ENCODE data around the gene ZSCAN5B.
"Not testable (repeated sequence)": the region's sequence is repeated elsewhere in the genome, so short reads cannot be mapped to it uniquely, and the experiment has no call there.

ZSCAN5B gene

DNA sequence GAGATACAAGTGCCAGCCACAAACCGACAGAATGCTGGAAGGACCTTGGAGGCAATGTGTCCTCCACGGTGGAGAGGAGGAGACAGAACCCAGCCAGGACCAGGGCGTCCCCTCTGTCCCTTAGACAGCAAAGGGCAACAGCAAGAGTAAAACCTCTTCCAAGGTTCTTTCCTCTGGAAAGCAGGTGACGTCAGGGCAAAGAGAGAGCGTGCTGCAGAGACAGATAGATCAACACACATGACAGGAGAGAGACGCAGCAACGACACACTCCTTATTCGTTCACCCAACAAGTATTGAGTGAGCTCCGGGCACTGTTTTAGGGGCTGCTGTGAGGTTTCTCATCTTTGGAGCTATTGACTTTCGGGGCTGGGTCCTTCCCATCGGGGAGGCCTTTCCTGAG, 23.0 kb downstream of the ZSCAN5B start:
- no peak for DNase-seq

GRCh38 chr19:56174086-56174485, 23.5 kb downstream of the ZSCAN5B start:
- DNase-seq: no peak

DNA sequence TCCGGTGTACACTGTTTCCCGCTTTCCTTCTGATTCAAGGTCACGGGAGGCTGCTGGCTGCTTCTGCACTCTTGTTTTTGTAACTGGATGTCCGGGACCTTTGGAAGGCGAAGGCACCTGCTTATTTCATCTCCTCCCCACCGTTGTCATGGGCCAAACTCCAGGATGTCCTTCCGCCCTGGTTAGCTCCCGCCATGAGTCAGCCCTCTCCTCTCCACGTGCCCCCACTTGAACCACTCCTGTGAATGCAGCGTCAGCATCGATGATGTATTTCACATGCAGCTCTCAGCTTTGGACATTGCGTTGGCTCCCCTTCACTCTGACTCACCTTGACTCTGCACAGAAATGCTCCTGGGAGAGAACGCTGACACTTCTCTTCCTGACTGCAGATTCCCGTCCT, 27.3 kb downstream of the ZSCAN5B start:
- DNase-seq: no peak

GRCh38 chr19:56167064-56167578, 30.5 kb downstream of the ZSCAN5B start:
- DNase-seq: peak; percentile 61

- no peak for DNase-seq
These were observed 34.5 kb downstream of the ZSCAN5B start for GRCh38 chr19:56163097-56163496.

- peak; percentile 55 for DNase-seq
These were observed 35.3 kb downstream of the ZSCAN5B start for GRCh38 chr19:56162258-56162657.

GRCh38 chr19:56161534-56161933, 36.0 kb downstream of the ZSCAN5B start:
- no peak for DNase-seq

GRCh38 chr19:56159622-56160271, 37.8 kb downstream of the ZSCAN5B start:
- DNase-seq: no peak

DNA sequence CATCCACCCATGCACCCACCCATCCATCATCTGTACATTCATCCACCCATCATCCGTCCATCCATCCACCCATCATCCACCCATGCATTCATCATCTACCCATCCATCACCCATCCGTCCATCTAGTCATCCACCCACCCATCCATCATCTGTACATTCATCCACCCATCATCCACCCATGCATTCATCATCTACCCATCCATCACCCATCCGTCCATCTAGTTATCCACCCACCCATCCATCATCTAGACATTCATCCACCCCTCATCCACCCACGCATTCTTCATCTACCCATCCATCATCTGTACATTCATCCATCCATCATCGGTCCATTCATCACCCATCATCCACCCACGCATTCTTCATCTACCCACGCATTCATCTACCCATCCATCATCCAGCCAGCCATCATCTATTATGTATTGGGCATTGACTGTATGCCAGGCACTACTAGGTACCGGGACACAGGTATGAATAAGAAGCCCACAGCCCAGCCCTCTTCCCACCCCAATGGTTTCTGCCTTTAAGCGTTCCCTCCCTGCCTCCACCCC, 38.5 kb downstream of the ZSCAN5B start:
- no peak for DNase-seq

DNA sequence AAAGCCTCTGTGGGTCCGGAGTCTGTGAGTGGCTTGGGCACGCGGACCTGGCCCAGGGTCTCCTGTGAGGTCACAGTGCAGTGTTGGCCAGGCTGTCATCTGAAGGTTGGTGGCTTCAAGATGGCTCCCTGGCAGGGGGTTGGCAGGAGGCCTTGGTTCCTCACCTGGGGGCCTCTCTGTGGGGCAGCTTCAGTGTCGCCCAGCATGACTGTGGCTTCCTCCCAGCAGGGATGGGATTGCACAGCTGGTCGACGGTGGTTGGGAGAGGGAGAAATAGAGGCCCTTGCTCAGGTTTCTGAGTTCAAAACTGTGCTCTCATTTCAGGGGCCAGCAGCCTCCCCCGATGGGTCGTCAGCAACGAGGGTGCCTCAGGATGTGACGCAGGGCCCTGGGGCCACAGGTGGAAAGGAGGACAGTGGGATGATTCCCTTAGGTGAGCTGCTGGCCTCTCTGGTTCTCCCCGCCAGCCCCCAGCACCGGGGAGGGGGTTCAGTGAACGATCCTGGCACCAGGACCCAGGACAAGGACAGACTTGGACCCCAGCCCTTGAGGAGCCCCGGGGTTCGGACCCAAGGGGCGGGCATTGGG, 39.3 kb downstream of the ZSCAN5B start:
- no peak for DNase-seq

GRCh38 chr19:56156768-56157167, 40.8 kb downstream of the ZSCAN5B start:
- DNase-seq: no peak

DNA sequence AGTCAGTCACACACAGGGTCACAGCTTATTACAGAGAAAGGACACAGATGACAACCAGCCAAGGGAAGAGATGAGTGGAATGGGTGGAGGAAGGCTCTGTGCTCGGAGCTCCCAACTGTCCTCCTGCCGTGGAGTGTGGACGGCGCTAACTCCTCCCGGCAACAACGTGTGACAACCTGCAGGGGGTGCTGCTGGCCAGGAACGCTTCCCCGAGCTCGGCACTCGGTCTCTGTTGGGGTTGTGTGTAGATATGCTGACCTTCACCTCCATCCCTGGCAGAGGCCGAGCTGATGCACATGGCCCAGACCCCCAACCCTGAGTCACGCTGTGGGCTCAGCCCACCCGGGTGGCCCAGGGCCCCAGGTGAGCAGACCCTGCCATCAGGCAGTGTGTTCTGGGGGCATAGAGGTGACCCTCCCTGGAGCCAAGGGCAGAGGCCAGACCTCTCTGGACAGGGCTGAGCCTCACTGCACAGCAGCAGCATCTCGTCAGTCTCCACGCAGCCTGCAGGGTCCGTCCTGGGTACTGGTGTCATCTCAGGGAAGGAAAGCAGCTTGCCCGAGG, 42.4 kb downstream of the ZSCAN5B start:
- DNase-seq: peak; percentile 48

GRCh38 chr19:56153507-56153906, 44.1 kb downstream of the ZSCAN5B start:
- no peak for DNase-seq

DNA sequence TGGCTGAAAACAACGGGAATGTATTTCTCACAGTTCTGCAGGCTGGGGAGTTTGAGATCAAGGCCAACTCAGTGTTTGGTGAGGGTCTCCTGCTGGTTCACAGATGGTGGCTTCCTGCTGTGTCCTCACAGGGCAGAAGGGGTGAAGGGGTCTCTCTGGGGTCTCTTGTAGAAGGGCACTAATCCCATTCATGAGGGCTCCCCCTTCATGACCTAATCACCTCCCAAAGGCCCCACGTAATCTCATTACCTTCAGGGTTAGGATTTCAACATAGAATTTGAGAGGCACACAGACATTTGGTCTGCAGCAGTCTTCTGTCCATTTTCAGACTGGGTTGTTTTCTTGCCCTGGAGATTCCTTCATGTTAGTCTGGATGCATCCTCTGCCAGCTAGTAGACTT, 44.9 kb downstream of the ZSCAN5B start:
- no peak for DNase-seq

DNA sequence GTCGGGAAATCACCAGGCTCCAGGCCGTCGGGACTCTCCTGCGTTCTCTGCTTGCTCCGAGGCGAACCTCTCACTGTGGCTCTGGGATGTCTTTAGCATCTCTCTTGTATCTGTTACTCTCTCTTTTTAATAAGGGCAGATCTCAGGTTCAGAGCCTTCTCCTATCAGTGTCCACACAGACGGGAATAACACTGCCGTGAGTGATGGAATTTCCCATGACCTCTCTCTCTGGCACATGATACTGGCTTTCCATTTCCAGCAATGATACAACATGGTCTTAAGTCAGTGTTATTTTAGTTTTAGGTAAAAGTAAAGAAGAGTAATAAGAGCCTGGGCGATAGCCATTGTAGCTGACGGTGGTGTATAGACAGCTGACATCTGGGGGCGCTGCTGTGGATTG, 47.2 kb downstream of the ZSCAN5B start:
- DNase-seq: no peak

DNA sequence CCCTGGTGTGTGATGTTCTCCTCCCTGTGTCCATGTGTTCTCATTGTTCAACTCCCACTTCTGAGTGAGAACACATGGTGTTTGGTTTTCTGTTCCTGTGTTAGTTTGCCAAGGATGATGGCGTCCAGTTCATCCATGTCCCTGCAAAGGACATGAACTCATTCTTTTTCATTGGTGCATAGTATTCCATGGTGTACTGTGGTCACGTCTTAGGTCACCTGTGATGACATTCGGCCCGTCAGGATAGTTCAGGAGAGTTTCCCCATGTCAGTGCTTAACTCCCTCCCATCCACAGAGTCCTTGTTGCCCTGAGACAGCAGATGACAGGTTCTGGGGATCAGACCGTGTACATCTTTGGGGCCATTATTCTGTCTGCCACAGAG, 47.9 kb downstream of the ZSCAN5B start:
- DNase-seq: no peak

- DNase-seq: not testable (repeated sequence)
These were observed 48.5 kb downstream of the ZSCAN5B start for GRCh38 chr19:56148955-56149655.

DNA sequence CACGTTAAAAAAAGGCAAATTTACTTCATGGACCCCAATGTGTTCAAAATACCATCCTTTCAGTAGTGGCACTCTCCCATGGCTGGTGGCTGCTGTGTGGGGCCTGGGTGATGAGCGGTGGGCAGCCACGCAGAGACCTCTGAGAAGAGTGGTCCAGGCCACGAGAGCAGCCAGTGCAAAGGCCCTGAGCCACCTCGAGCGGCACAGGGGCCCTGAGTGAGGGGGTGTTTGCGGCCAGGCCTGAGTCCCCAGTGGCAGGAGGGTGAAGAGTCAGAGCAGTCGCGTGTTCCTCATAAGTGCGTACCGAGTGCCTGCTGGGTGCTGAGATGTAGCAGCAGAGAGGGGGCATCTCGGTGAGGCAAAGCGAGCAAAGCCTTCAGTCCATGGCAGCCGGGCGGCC, 49.5 kb downstream of the ZSCAN5B start:
- no peak for DNase-seq

DNA sequence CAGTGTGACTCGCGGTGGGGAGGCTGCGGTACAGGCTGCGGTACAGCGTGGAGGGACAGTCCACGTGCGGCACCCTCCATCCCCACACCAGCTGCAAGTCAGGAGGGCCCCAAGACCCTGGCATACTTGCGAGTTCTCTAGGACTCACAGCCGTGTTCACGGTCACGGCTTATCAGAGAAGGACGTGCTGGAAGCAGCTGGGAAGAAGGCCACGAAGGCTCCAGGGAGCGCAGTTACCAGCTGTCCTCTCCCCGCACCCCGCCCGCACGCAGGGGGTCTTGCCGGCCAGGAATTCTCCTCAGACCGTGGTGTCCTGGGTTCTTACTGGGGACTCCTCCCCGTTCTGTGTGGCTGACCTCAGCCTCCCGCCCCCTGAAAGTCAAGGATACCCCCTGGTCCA, 50.3 kb downstream of the ZSCAN5B start:
- DNase-seq: no peak

- no peak for DNase-seq
These were observed 50.7 kb downstream of the ZSCAN5B start for GRCh38 chr19:56146904-56147303.

DNA sequence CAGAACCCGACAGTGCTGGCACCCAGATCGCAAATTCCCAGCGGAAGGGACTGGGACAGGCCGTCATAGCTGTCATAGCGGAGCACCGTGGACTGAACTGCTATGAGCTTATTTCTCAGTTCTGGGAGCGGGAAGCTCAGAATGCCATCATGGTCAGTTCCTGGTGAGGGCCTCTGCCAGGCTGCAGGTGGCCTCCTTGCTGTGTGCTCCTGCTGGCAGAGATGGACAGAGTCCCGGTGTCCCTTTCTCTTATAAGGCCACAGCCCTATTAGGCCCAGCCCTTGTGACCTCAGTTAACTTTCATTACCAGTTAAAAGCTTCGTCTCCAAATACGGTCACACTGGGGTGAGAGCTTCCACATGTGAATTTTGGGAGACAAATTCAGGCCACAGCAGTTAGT, 51.9 kb downstream of the ZSCAN5B start:
- no peak for DNase-seq

GRCh38 chr19:56144831-56145230, 52.8 kb downstream of the ZSCAN5B start:
- no peak for DNase-seq

DNA sequence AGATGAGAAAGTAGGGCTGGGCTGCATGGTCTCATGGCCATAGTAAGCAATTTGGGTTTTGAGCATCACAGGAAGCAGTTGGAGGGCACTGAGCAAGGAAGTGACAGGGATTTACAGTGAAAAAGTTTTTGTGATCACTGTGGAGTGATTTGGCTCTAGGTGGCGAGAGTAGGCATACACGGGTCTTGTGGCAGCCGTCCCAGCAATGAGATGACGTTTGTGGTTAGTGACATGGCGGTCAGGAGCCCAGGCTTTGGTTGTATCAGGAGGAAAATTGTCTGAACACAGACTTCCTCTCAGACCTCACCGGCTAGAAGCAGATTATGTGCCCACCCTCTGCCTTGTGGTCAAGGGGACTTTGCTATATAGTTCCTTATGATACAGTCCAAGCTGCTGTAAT, 53.2 kb downstream of the ZSCAN5B start:
- DNase-seq: peak; percentile 84

All from hematopoietic multipotent progenitor cell treated with erythropoietin and hydrocortisone succinate and interleukin-3 and kit ligand, for 6 days (in vitro differentiated cells).